GM23248 (cell line): ENCODE results near the gene ALPK1. TPM values are rescaled to one million over a fixed set of nuclear protein-coding genes. Genes with fewer than 3 reads are reported as not detected.
"Not testable (repeated sequence)": the region's sequence is repeated elsewhere in the genome, so short reads cannot be mapped to it uniquely, and the experiment has no call there.

ENCODE experiments used
- DNase-seq: peaks from one replicate; pipeline ENCODE4 v3.0.0-alpha.2; 2015
- H2AFZ ChIP-seq: fragments of 200-600 bp; sonication (generic); 2 replicates; pipeline ENCODE4 v1.6.1; 2016; ENCODE audit warnings: antibody characterized with exemption
- H3F3A ChIP-seq: fragments of 200-600 bp; sonication (generic); 2 replicates; pipeline ENCODE4 v1.6.1; 2016; ENCODE audit warnings: mild to moderate bottlenecking, antibody characterized with exemption, mixed run types; ENCODE audit not compliant: insufficient read depth
- H3K27ac ChIP-seq: fragments of 200-600 bp; sonication (generic); 2 replicates; pipeline ENCODE4 v1.5.1; 2016; ENCODE audit warnings: mild to moderate bottlenecking
- H3K27me3 ChIP-seq: fragments of 200-600 bp; sonication (generic); replicated peaks from 2 replicates; pipeline ENCODE4 v1.6.1; 2016; ENCODE audit warnings: mild to moderate bottlenecking; ENCODE audit not compliant: insufficient read depth
- H3K36me3 ChIP-seq: fragments of 200-600 bp; sonication (generic); 2 replicates; pipeline ENCODE4 v1.6.1; 2016; ENCODE audit warnings: low read depth, mild to moderate bottlenecking
- H3K4me1 ChIP-seq: fragments of 200-600 bp; sonication (generic); 2 replicates; pipeline ENCODE4 v1.6.1; 2016; ENCODE audit warnings: mild to moderate bottlenecking; ENCODE audit not compliant: insufficient read depth
- H3K4me2 ChIP-seq: fragments of 200-600 bp; sonication (generic); one replicate; pipeline ENCODE4 v1.6.1; 2016; ENCODE audit warnings: mild to moderate bottlenecking; ENCODE audit not compliant: unreplicated experiment
- H3K4me3 ChIP-seq: fragments of 200-600 bp; sonication (generic); 2 replicates; pipeline ENCODE4 v1.5.1; 2016; ENCODE audit warnings: mild to moderate bottlenecking
- H3K79me2 ChIP-seq: fragments of 200-600 bp; sonication (generic); 2 replicates; pipeline ENCODE4 v1.6.1; 2016; ENCODE audit warnings: mild to moderate bottlenecking; ENCODE audit not compliant: insufficient read depth
- H3K9ac ChIP-seq: fragments of 200-600 bp; sonication (generic); 2 replicates; pipeline ENCODE4 v1.6.1; 2016; ENCODE audit warnings: mild to moderate bottlenecking
- H3K9me2 ChIP-seq: fragments of 200-600 bp; sonication (generic); 2 replicates; pipeline ENCODE4 v1.6.1; 2016; ENCODE audit warnings: mixed run types, mild to moderate bottlenecking, moderate library complexity; ENCODE audit not compliant: insufficient read depth
- H3K9me3 ChIP-seq: fragments of 200-600 bp; sonication (generic); one replicate; pipeline ENCODE4 v1.6.1; 2017; ENCODE audit warnings: low read depth
- H4K20me1 ChIP-seq: fragments of 200-600 bp; sonication (generic); 2 replicates; pipeline ENCODE4 v1.6.0; 2016; ENCODE audit not compliant: insufficient read depth
- EZH2 ChIP-seq: fragments of 200-600 bp; sonication (generic); IDR thresholded peaks from 2 replicates; pipeline ENCODE4 v1.6.1; 2018; ENCODE audit warnings: antibody characterized with exemption, mild to moderate bottlenecking; ENCODE audit not compliant: insufficient read depth, poor library complexity, severe bottlenecking
- EZH2phosphoT487 ChIP-seq: fragments of 200-600 bp; sonication (generic); IDR thresholded peaks from 2 replicates; pipeline ENCODE4 v1.6.1; 2018; ENCODE audit warnings: antibody characterized with exemption, moderate library complexity, mild to moderate bottlenecking, low read depth; ENCODE audit not compliant: insufficient read depth
- WGBS, 2 experiments: methylation state at CpG; one replicate each; pipeline ENCODE4 v1.1.6; 2015 to 2017; ENCODE audit warnings: low lambda C conversion rate in 2 of 2, low coverage in 1 of 2; ENCODE audit errors: missing lambda C conversion rate in 2 of 2; 5-methylcytosine and 5-hydroxymethylcytosine counted together
- in situ Hi-C: fragments of 300-500 bp; cut with MboI; formaldehyde crosslinking; loops from 2 replicates; pipeline ENCODE4 v1.15.0; 2020
- polyA plus RNA-seq: library from polyadenylated mRNA; unstranded; fragments of >200 nt; fragmentation: Nextera tagmentation; extraction: Ambion mirVana; gene quantifications from 2 replicates; pipeline ENCODE4 v1.2.1, GENCODE V29; 2016
- total RNA-seq: library from RNA; depleted of rRNA; stranded (reverse); fragments of >200 nt; shearing (Covaris generic); gene quantifications from 2 replicates; pipeline ENCODE4 v1.2.3, GENCODE V29; 2014; rRNA removed

Gene ALPK1
- total and polyA plus RNA-seq, 2 experiments from 2014 or later, result 7.3 to 7.9 TPM

- no peaks in the 10 kb centered on the region for H3K79me2 ChIP-seq
- no peaks in the 10 kb centered on the region for H3K9me2 ChIP-seq
- DNase-seq, result no peak
- H3F3A ChIP-seq, result no peaks in the 10 kb centered on the region
- no peaks in the 10 kb centered on the region for H3K9me3 ChIP-seq
- no peak overlapping the region for H2AFZ ChIP-seq
- no peaks in the 10 kb centered on the region for H4K20me1 ChIP-seq
- TF ChIP-seq EZH2, result no peak
- no peak for TF ChIP-seq EZH2phosphoT487
- no peaks in the 10 kb centered on the region for H3K36me3 ChIP-seq
- 0 out of 2 replicates have a peak, but pooled peaks cover 3% of the 10 kb centered on the region for H3K27me3 ChIP-seq
- H3K4me2 ChIP-seq, result no peak overlapping the region
- WGBS, 2 experiments, result 40 to 54% methylated on average over 2 of the region's 2 CpGs
- no peaks in the 10 kb centered on the region for H3K4me1 ChIP-seq
- H3K27ac ChIP-seq, result no peak overlapping the region
- in situ Hi-C loops, result no loop called here
- H3K9ac ChIP-seq, result no peak overlapping the region
- H3K4me3 ChIP-seq, result no peak overlapping the region
These were observed 176.8 kb downstream of the ALPK1 start for GRCh38 chr4:112473985-112474384.

- H3K4me2 ChIP-seq, result no peak overlapping the region
- 0 out of 2 replicates have a peak, but pooled peaks cover 3% of the 10 kb centered on the region for H3K27me3 ChIP-seq
- no peak overlapping the region for H3K4me3 ChIP-seq
- no peaks in the 10 kb centered on the region for H3K9me2 ChIP-seq
- H3K9ac ChIP-seq, result no peak overlapping the region
- TF ChIP-seq EZH2 (no peak), EZH2phosphoT487 (no peak)
- H3K4me1 ChIP-seq, result no peaks in the 10 kb centered on the region
- no peaks in the 10 kb centered on the region for H3K36me3 ChIP-seq
- no peaks in the 10 kb centered on the region for H3K79me2 ChIP-seq
- no peak for DNase-seq
- in situ Hi-C loops, result no loop called here
- H2AFZ ChIP-seq, result no peak overlapping the region
- H3K27ac ChIP-seq, result no peak overlapping the region
- H3K9me3 ChIP-seq, result no peaks in the 10 kb centered on the region
- WGBS, 2 experiments, result 66 to 67% methylated on average over 5 of the region's 5 CpGs
- H3F3A ChIP-seq, result no peaks in the 10 kb centered on the region
- H4K20me1 ChIP-seq, result no peaks in the 10 kb centered on the region; the same call in 1 of the 2 replicates
These were observed 188.8 kb downstream of the ALPK1 start for GRCh38 chr4:112485930-112486329.

DNA sequence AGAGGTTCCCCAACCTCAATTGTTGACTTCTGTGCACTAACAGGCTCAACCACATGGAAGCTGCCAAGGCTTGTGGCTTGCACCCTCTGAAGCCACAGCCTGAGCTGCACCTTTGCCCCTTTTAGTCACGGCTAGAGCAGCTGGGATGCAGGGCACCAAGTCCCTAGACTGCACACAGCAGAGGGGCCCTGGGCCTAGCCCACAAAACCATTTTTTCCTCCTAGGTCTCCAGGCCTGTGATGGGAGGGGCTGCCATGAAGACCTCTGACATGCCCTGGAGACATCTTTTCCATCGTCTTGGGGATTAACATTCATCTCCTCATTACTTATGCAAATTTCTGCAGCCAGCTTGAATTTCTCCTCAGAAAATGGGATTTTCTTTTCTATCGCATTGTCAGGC, 193.6 kb downstream of the ALPK1 start:
- 43% methylated on average over 3 of the region's 3 CpGs for WGBS, 2 experiments
- not testable (repeated sequence) for H3K27ac ChIP-seq

More for the DNA sequence above, 193.6 kb downstream of the ALPK1 start:
- H3K9ac ChIP-seq, H3K4me3 ChIP-seq, DNase-seq, H3K27me3 ChIP-seq, H2AFZ ChIP-seq, H3K4me2 ChIP-seq, H4K20me1 ChIP-seq, H3K9me2 ChIP-seq, H3K9me3 ChIP-seq, H3K79me2 ChIP-seq, in situ Hi-C loops, H3F3A ChIP-seq, H3K36me3 ChIP-seq, H3K4me1 ChIP-seq: not testable (repeated sequence)

Other genes starting within 250 kb of the ALPK1 start
- 4.2 and 5.2 TPM in 2 replicates for gene FAM241A, start 151.9 kb upstream of the ALPK1 start, total RNA-seq
- 6.1 and 6.2 TPM in 2 replicates for gene FAM241A, start 151.9 kb upstream of the ALPK1 start, polyA plus RNA-seq
- gene AP1AR, start 65.6 kb upstream of the ALPK1 start, total RNA-seq, result 17.2 and 21.3 TPM in 2 replicates
- gene AP1AR, start 65.6 kb upstream of the ALPK1 start, polyA plus RNA-seq, result 20.4 and 21.7 TPM in 2 replicates
- 5.9 and 22.8 TPM in 2 replicates for gene TIFA, start 11.5 kb upstream of the ALPK1 start, total RNA-seq
- gene TIFA, start 11.5 kb upstream of the ALPK1 start, polyA plus RNA-seq, result 13.1 and 13.3 TPM in 2 replicates
- gene NEUROG2, start 218.8 kb downstream of the ALPK1 start, total RNA-seq, result not detected in 2 replicates
- not detected in 2 replicates for gene NEUROG2, start 218.8 kb downstream of the ALPK1 start, polyA plus RNA-seq